DMS153 (cell line): ENCODE results near the gene NATD1.

Source experiments
- DNase-seq: peaks from one replicate; lab custom pipeline; 2025; lab: John Stamatoyannopoulos, UW

NATD1 gene

GRCh38 chr17:21214777-21215541, 38.3 kb downstream of the NATD1 start:
- no peak for DNase-seq

- peak; percentile 66 for DNase-seq
Measured at GRCh38 chr17:21214015-21214776, 39.0 kb downstream of the NATD1 start, which contains the start of gene TMEM11. Gene TMEM11 (minus strand): TSS chr17:21214161. CDS start chr17:21214152, 9 bp downstream.

- DNase-seq: no peak
Measured at GRCh38 chr17:21213638-21214014, 39.6 kb downstream of the NATD1 start.

GRCh38 chr17:21212826-21213637, 40.2 kb downstream of the NATD1 start:
- DNase-seq: no peak

GRCh38 chr17:21211825-21212479, 41.3 kb downstream of the NATD1 start:
- DNase-seq: no peak

- DNase-seq: no peak
Measured at GRCh38 chr17:21210411-21211076, 42.7 kb downstream of the NATD1 start.

- DNase-seq: no peak
Measured at GRCh38 chr17:21209511-21210175, 43.6 kb downstream of the NATD1 start.

GRCh38 chr17:21208352-21208751, 44.9 kb downstream of the NATD1 start:
- DNase-seq: no peak

- no peak for DNase-seq
Measured at GRCh38 chr17:21204935-21205334, 48.3 kb downstream of the NATD1 start.

GRCh38 chr17:21202512-21202911, 50.7 kb downstream of the NATD1 start:
- no peak for DNase-seq

GRCh38 chr17:21201874-21202273, 51.3 kb downstream of the NATD1 start:
- DNase-seq: no peak

- no peak for DNase-seq
Measured at GRCh38 chr17:21201298-21201595, 52.0 kb downstream of the NATD1 start.

GRCh38 chr17:21200590-21201297, 52.5 kb downstream of the NATD1 start:
- DNase-seq: no peak

- DNase-seq: no peak
Measured at GRCh38 chr17:21199856-21200255, 53.4 kb downstream of the NATD1 start.

GRCh38 chr17:21199311-21199710, 53.9 kb downstream of the NATD1 start:
- DNase-seq: no peak

- no peak for DNase-seq
Measured at GRCh38 chr17:21198411-21198810, 54.8 kb downstream of the NATD1 start.

GRCh38 chr17:21196126-21196525, 57.1 kb downstream of the NATD1 start:
- no peak for DNase-seq

- no peak for DNase-seq
Measured at GRCh38 chr17:21194703-21195102, 58.5 kb downstream of the NATD1 start.

- no peak for DNase-seq
Measured at GRCh38 chr17:21194226-21194625, 59.0 kb downstream of the NATD1 start.

GRCh38 chr17:21193031-21193430, 60.2 kb downstream of the NATD1 start:
- no peak for DNase-seq
